Measurements from ENCODE around the gene DOC2A.

The DOC2A gene

DNA sequence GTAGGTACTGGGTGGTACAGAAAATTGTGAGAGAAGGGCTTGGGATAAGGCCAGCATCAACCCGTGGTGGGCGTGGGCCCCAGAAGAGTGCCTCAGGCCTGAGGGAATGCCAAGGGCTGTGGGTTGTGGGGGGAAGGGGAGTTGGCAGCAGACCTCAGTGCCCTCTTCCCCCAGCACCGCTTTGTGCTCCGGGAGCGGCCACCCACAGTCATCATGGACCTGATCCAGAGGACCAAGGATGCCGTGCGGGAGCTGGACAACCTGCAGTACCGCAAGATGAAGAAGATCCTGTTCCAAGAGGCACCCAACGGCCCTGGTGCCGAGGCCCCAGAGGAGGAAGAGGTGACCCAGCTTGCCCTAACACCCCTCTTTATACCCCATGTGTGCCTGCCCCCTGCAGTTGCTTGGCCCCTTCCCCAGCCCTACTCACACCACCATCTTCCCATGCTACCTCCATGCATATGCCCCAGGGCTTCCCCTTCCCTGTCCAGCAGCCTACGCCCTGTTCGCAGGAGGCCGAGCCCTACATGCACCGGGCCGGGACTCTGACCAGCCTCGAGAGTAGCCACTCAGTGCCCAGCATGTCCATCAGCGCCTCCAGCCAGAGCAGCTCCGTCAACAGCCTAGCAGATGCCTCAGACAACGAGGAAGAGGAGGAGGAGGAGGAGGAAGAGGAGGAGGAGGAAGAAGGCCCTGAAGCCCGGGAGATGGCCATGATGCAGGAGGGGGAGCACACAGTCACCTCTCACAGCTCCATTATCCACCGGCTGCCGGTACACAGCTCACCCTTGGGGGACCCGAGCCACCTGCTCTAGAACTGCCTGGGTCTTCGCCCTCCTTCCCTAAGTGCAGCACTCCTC lies 28.0 kb downstream of the DOC2A start:
- Histone ChIP-seq H3K4me3 (ENCODE audit: low read depth, low read length, poor library complexity, severe bottlenecking) (no peak overlapping the region), H3K9ac (ENCODE audit: low read length) (no peak overlapping the region), H2AFZ (ENCODE audit: low read length) (no peak overlapping the region), H3K4me1 (ENCODE audit: insufficient read depth, low read length, severe bottlenecking) (no peaks in the 10 kb centered on the region), H3K4me2 (ENCODE audit: low read length) (no peak overlapping the region), H4K20me1 (ENCODE audit: insufficient read depth, low read length) (no peaks in the 10 kb centered on the region), H3K27ac (ENCODE audit: low read depth, low read length, poor library complexity, severe bottlenecking) (no peak overlapping the region), H3K9me2 (ENCODE audit: low read depth, low read length) (no peaks in the 10 kb centered on the region), H3F3A (ENCODE audit: insufficient read depth, low read length) (no peaks in the 10 kb centered on the region), H3K9me3 (ENCODE audit: low read length) (no peaks in the 10 kb centered on the region), H3K79me2 (ENCODE audit: insufficient read depth, low read length) (no peaks in the 10 kb centered on the region), H3K27me3 (ENCODE audit: insufficient read depth, low read length) (no peaks in the 10 kb centered on the region), H3K36me3 (ENCODE audit: insufficient read depth, low read length) (peaks cover 100% of the 10 kb centered on the region)
- no peak for TF ChIP-seq EZH2 (IDR thresholded peaks at IDR 0.05; ENCODE audit: borderline replicate concordance, low read length)
- TF ChIP-seq, protein P1, sequence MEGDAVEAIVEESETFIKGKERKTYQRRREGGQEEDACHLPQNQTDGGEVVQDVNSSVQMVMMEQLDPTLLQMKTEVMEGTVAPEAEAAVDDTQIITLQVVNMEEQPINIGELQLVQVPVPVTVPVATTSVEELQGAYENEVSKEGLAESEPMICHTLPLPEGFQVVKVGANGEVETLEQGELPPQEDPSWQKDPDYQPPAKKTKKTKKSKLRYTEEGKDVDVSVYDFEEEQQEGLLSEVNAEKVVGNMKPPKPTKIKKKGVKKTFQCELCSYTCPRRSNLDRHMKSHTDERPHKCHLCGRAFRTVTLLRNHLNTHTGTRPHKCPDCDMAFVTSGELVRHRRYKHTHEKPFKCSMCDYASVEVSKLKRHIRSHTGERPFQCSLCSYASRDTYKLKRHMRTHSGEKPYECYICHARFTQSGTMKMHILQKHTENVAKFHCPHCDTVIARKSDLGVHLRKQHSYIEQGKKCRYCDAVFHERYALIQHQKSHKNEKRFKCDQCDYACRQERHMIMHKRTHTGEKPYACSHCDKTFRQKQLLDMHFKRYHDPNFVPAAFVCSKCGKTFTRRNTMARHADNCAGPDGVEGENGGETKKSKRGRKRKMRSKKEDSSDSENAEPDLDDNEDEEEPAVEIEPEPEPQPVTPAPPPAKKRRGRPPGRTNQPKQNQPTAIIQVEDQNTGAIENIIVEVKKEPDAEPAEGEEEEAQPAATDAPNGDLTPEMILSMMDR (IDR thresholded peaks at IDR 0.05; ENCODE audit: low read length) = no peak

DNA sequence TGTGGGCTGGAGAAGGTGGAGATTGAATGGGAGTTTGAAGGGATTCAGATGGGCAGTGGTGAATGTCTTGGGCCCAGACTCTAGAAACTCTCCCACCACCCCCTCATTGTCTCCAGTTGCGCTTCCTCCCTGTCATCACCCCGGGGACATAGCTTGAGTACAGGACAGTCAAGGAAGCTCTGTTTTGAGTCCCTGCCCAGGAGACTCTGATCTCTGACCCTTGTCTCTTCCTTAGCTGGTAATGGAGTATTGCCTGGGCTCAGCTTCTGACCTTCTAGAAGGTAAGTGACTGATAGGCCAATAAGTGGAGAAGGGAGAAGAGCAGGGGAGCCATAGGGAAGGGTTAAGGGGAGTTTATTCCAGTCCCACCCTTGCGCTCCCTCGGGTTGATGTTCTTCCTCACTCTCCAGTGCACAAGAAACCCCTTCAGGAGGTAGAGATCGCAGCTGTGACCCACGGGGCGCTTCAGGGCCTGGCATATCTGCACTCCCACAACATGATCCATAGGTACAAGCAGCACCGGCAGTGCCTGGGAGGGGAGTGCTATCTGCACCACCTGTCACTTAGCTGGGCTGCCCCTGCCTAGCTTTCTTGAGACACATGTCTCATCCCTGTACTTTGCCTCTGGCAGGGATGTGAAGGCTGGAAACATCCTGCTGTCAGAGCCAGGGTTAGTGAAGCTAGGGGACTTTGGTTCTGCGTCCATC lies 32.1 kb downstream of the DOC2A start:
- no peak overlapping the region for H2AFZ ChIP-seq (ENCODE audit: low read length)
- peaks cover 61% of the 10 kb centered on the region for H3K36me3 ChIP-seq (ENCODE audit: insufficient read depth, low read length)
- no peak overlapping the region for H3K4me2 ChIP-seq (ENCODE audit: low read length)
- H3K27me3 ChIP-seq (ENCODE audit: insufficient read depth, low read length) = no peaks in the 10 kb centered on the region
- H3F3A ChIP-seq (ENCODE audit: insufficient read depth, low read length) = no peaks in the 10 kb centered on the region
- H3K9me2 ChIP-seq (ENCODE audit: low read depth, low read length) = no peaks in the 10 kb centered on the region
- H3K9ac ChIP-seq (ENCODE audit: low read length) = no peak overlapping the region
- H3K4me3 ChIP-seq (ENCODE audit: low read depth, low read length, poor library complexity, severe bottlenecking) = no peak overlapping the region
- H3K27ac ChIP-seq (ENCODE audit: low read depth, low read length, poor library complexity, severe bottlenecking) = no peak overlapping the region
- no peaks in the 10 kb centered on the region for H4K20me1 ChIP-seq (ENCODE audit: insufficient read depth, low read length)
- peaks cover 11% of the 10 kb centered on the region for H3K79me2 ChIP-seq (ENCODE audit: insufficient read depth, low read length)
- H3K9me3 ChIP-seq (ENCODE audit: low read length) = no peaks in the 10 kb centered on the region
- TF ChIP-seq, protein P1 (IDR thresholded peaks at IDR 0.05; ENCODE audit: low read length) = no peak
- H3K4me1 ChIP-seq (ENCODE audit: insufficient read depth, low read length, severe bottlenecking) = peaks cover 25% of the 10 kb centered on the region

- H3F3A ChIP-seq (ENCODE audit: insufficient read depth, low read length) = no peaks in the 10 kb centered on the region
- H3K9ac ChIP-seq (ENCODE audit: low read length) = no peak overlapping the region
- no peak overlapping the region for H2AFZ ChIP-seq (ENCODE audit: low read length)
- H3K27me3 ChIP-seq (ENCODE audit: insufficient read depth, low read length) = no peaks in the 10 kb centered on the region
- no peaks in the 10 kb centered on the region for H4K20me1 ChIP-seq (ENCODE audit: insufficient read depth, low read length)
- no peak overlapping the region for H3K27ac ChIP-seq (ENCODE audit: low read depth, low read length, poor library complexity, severe bottlenecking)
- no peak overlapping the region for H3K4me3 ChIP-seq (ENCODE audit: low read depth, low read length, poor library complexity, severe bottlenecking)
- H3K36me3 ChIP-seq (ENCODE audit: insufficient read depth, low read length) = peaks cover 55% of the 10 kb centered on the region
- H3K9me3 ChIP-seq (ENCODE audit: low read length) = no peaks in the 10 kb centered on the region
- no peaks in the 10 kb centered on the region for H3K9me2 ChIP-seq (ENCODE audit: low read depth, low read length)
- TF ChIP-seq EZH2 (IDR thresholded peaks at IDR 0.05; ENCODE audit: borderline replicate concordance, low read length) = no peak
- TF ChIP-seq, protein P1 (IDR thresholded peaks at IDR 0.05; ENCODE audit: low read length) = no peak
- H3K79me2 ChIP-seq (ENCODE audit: insufficient read depth, low read length) = peaks cover 11% of the 10 kb centered on the region
- H3K4me1 ChIP-seq (ENCODE audit: insufficient read depth, low read length, severe bottlenecking) = peaks cover 25% of the 10 kb centered on the region
- H3K4me2 ChIP-seq (ENCODE audit: low read length) = no peak overlapping the region
Observed at GRCh38 chr16:29978081-29978480, 32.7 kb downstream of the DOC2A start.
